GM19023 (cell line): ENCODE data around the gene RMDN3.

ENCODE experiments used
- ATAC-seq: cut with Tn5 transposase; IDR thresholded peaks from one replicate; pipeline ENCODE4 v1.9.1; 2021; ENCODE audit warnings: mild to moderate bottlenecking, moderate library complexity; ENCODE audit not compliant: unreplicated experiment

RMDN3 gene

GRCh38 chr15:40696228-40696627 lies 58.8 kb downstream of the RMDN3 start:
- ATAC-seq: no peak

DNA sequence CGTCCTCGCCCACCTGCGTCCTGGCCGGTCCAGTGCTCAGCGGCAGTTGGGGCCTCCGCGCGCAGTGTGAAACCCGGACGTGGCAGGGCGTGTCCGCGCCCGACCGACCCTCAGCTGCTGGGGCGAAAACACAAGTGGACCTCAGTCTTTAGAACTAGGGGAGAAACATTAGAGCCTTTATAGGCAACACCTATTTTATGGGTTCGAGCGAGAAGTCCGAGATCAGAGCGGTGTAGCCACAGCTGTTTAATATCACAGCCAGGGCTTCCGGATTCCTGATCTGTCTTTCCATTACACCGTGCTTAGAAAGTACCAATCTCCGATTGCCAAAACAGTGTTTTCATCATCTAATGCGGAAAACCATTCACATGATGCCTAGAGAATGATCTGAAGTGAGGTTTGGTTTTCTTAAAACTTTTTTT lies 59.6 kb downstream of the RMDN3 start:
- ATAC-seq: no peak

DNA sequence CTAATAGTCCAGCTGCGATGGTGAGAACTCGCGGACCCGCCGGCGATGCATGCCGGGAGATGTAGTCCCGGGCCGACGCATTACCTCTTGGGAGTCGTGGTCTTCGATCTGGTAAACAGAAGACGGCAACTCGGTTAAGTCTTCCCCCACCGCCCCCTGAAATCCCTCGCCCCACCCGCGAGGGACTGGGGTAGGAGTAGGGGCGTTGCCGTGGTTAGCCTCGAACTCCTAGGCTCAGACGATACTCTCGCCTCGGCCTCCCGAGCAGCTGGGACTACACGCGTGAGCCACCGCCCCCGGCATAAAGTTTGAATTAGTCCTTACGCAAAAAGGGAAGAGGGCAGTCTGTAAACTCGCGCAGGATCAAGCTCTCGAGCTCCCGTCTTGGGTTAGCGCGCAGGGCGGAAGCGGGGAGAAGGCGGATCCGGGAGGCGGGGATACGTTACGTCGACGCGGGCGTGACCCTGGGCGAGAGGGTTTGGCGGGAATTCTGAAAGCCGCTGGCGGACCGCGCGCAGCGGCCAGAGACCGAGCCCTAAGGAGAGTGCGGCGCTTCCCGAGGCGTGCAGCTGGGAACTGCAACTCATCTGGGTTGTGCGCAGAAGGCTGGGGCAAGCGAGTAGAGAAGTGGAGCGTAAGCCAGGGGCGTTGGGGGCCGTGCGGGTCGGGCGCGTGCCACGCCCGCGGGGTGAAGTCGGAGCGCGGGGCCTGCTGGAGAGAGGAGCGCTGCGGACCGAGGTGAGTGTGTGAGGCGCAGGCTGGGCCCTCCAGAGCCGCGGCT lies 60.2 kb downstream of the RMDN3 start, which contains the start of gene RAD51:
RAD51 (plus strand) TSS at position 487 of the 781 bp plus-strand sequence. CDS start 3,585 bp downstream, outside the sequence.
- ATAC-seq: peak; percentile 81

DNA sequence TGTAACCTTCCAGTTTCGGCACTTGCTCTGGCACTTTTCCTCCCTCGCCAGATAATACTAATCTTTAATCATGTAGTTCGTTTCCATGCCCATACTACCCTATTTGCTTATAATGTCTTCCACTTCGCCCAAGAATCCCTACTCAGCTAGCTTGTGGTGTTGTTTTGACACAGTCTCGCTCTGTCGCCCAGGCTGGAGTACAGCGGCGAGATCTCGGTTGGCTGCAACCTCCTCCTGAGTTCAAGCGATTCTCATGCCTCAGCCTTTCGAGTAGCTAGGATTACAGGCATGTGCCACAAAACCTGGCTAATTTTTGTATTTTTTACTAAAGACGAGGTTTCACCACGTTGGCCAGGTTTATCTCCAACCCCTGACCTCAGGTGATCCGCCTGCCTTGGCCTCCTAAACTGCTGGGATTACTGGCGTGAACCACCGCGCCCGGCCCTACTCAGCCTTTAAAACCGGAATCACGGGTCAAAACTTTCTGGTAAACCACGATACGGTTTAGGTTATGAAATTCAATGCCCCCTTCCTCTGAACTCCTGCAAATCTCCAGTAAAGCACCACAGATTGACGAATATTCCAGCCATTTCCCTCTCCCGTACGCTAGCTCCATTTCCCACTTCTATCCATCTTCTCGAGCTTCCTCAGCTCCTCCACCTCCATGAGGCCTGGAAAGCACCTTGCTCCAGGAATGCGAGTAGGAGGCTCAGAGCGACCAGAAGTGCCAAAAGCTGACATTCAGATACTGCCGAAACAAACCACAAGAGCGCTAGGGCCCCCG lies 61.0 kb downstream of the RMDN3 start:
- no peak for ATAC-seq

DNA sequence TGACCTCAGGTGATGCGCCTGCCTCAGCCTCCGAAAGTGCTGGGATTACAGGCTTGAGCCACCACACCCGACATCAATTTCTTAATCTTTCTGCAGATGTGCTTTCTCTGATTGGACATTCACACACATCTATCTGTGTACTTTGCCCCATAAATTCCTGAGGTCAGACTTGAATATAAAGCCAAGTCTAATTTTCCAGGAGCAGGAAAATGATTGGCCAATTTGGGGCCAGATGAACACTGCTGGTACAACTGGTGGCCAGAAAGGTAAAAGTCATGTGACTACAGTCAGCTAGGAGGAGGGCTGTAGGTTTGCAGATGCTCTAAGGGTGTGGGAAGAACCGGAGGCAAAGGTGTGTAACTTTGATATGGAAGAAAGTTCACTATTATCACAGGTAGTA lies 63.3 kb downstream of the RMDN3 start:
- ATAC-seq: no peak

GRCh38 chr15:40688932-40689799 lies 65.9 kb downstream of the RMDN3 start:
- no peak for ATAC-seq
